GM12878 (cell line): Measurements from ENCODE around the gene VPS16. TPM values are rescaled to one million over a fixed set of nuclear protein-coding genes. Genes with fewer than 3 reads are reported as not detected.

Source experiments
- BCL3 ChIP-seq: IDR thresholded peaks from 2 replicates; pipeline ENCODE4 v1.6.1; 2011; ENCODE audit warnings: borderline replicate concordance, low read depth, mild to moderate bottlenecking, moderate library complexity, low read length; ENCODE audit not compliant: insufficient read depth, poor library complexity, severe bottlenecking
- NFYB ChIP-seq: IDR thresholded peaks from 2 replicates; pipeline ENCODE4 v1.6.1; 2011; ENCODE audit warnings: low read depth, mild to moderate bottlenecking, low read length, improper control_type of control experiment, moderate library complexity; ENCODE audit not compliant: insufficient read depth
- PKNOX1 ChIP-seq: fragments of 450-650 bp; IDR thresholded peaks from 2 replicates; pipeline ENCODE4 v1.6.1; 2016; ENCODE audit warnings: mild to moderate bottlenecking
- RB1 ChIP-seq: fragments of 450-650 bp; formaldehyde crosslinking; IDR thresholded peaks from 2 replicates; pipeline ENCODE4 v1.6.1; 2017; ENCODE audit warnings: mild to moderate bottlenecking, borderline replicate concordance
- ZNF687 ChIP-seq: fragments of 450-650 bp; IDR thresholded peaks from 2 replicates; pipeline ENCODE4 v1.6.1; 2017; ENCODE audit warnings: mild to moderate bottlenecking, moderate library complexity
- polyA plus RNA-seq, 11 experiments: library from polyadenylated mRNA; depleted of rRNA in 4 of 11; unstranded in 6 of 11; stranded (reverse) in 5 of 11; fragments of >200 nt; fragmentation: Nextera tagmentation in 4 of 11; fragmentation: Illumina TruSeq in 1 of 11; extraction: Ambion mirVana in 4 of 11; extraction: Trizol in 1 of 11; gene quantifications; 1 replicate in 1 of 11; 2 replicates in 10 of 11; pipeline versions ENCODE4 v1.2.1 to v1.2.3, GENCODE V29; 2011 to 2016; ENCODE audit warnings: inconsistent platforms in 2 of 11, missing spikeins in 2 of 11, low read depth in 1 of 11
- total RNA-seq, 4 experiments: library from RNA; depleted of rRNA in 3 of 4; stranded (reverse); fragments of >200 nt in 3 of 4; fragmentation: Illumina TruSeq in 1 of 4; extraction: Trizol in 1 of 4; gene quantifications; 2 replicates each; pipeline versions ENCODE4 v1.2.1 to v1.2.3, GENCODE V29; 2013 to 2021

VPS16 gene
- total and polyA plus RNA-seq, 10 of the 15 experiments (the other 5 are each of a cell fraction or from before 2014, with no cell fraction given) = 8.4 to 37.5 (median 26.4) TPM

- TF ChIP-seq PKNOX1 = no peak
- TF ChIP-seq NFYB = no peak
- TF ChIP-seq BCL3 = no peak
- peak; percentile 73; the same call in 1 of the 2 replicates for TF ChIP-seq ZNF687
- peak; percentile 53; the same call in 1 of the 2 replicates for TF ChIP-seq RB1
- TF ChIP-seq, all 136 proteins: peak for 42
These were observed at the start of gene VPS16, which contains the start of gene PCED1A (continued) for GRCh38 chr20:2840138-2840966.
